ENCODE measurements around the gene CLTRN. TPM values are rescaled to one million over a fixed set of nuclear protein-coding genes. Genes with fewer than 3 reads are reported as not detected.
"Not testable (repeated sequence)": the region's sequence is repeated elsewhere in the genome, so short reads cannot be mapped to it uniquely, and the experiment has no call there.

Gene CLTRN
- total RNA-seq, 1 donor from 2014 or later, result 1.0 TPM

DNA sequence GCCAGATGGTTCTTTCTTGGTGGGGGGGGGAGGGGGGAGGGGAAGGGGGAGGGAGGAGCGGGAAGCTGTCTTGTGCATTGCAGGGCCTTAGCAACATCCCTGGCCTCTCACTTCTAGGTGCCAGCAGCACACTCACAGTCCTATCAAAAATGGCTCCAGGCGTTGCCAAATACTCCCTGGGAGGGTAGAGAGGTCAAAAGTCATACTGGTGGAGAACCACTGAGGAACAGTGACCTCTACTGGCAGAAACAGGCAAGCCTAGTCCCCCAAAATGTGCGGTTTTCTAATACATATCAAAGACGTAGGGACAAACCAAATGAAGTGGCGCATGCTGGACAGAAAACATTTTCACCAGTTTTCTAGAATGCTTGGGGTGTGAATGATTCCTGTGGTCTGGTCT, 17.1 kb downstream of the CLTRN start:
- DNase-seq, result not testable (repeated sequence)

DNA sequence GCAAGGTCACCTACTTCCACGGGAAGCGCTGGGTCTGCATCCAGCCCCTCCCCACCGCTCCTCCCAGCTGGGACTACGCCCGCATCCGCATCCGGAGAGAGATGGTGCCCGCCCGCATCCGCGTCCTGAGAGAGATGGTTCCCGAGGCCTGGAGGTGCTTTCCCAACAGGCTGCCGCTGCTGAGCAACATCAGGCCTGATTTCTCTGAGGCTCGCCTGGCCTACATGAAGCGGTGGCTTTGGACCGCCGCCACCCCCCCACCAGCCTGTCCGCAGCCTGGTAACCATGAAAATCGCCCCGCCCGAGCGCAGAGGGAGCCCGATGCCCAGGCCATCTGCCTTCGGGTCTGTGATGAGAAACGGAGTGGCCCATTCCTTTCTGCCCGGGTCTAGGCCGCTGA, 18.1 kb downstream of the CLTRN start:
- DNase-seq, result no peak

DNA sequence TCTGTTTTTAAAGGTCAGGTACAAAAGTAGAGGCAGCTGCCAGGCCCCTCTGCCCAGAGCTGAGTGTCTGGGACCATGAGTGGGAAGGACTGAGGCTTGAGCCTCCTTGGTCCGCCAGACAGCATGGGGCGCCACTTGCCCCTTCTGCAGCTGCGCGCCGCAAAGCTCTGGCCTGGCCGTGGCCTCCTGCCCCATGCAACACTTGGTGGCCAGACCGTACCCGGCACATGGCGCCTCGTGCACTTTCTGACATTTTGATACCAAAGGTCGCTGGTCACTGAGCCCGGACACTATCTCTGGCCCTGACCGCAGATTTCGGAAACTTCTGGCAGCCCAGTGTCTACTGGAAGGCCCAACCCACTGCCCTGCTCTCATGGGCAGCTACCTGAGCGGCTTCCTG, 18.6 kb downstream of the CLTRN start:
- DNase-seq, result no peak

DNA sequence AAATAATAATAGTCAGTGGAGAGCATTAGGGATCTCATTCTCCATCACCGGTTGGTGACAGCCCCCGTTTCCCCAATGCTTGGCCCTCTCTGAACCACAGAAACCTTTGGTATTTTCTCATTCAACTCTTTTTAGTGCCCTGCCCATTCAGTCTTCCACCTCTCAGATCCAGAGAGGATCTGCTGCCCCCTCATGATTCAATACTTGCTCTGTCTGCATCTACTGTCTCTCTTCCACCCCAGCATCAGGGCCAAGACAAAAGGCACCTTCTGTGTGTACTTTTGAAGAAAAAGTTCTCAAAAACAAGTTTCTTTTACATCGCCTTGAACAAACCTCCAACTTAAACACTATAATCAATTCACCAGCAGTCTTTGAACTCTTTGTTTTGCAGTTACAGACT, 19.3 kb downstream of the CLTRN start:
- no peak for DNase-seq

DNA sequence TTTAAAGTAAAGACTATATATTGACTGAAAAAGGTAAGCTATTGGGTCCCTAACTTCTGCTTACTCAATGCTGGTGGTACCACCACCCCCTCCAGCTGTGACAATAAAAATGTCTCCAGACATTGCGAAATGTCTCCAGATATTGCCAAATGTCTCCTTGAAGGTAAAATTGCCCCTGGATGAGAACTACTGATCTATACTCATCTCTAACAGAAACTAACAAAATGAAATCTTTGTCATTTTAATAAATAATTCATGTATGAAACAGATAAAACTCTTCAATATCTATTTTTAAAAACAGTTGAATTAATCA, 20.1 kb downstream of the CLTRN start:
- DNase-seq, result no peak

DNA sequence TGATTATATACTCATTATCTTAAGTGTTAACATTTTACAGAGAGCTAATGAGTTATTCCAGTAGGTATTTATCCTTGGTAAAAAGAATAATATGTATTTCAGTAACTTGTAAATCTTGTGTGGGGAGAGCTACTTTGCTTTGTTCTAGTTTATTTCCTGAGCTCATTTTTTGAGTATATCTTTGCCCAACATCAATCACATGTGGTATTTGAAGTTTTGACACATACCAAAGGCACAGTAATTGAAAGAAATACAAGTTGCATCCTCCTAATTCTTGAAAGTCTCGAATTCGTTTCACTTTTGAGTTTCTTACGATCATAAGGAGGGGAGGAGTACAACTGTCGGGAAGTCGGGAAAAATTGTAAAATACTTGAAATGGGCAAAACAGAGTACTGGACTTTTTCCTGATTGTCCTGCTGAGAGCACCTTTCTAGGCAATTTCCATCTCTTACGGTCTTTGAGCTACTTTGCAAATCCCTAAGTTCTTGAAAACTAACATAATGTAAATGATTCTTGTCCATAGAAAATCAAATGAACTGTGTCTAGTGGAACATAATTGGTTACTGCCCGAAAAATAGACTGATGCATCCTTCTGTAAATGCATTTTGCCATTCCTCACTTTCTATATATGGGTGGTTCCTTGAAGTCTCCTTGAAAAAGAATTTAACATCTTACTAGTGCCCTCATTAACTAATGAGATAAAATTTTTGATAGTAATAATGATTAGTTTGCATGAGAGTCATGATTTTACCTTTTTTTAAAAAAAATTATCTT, 20.6 kb downstream of the CLTRN start:
- DNase-seq, result no peak

DNA sequence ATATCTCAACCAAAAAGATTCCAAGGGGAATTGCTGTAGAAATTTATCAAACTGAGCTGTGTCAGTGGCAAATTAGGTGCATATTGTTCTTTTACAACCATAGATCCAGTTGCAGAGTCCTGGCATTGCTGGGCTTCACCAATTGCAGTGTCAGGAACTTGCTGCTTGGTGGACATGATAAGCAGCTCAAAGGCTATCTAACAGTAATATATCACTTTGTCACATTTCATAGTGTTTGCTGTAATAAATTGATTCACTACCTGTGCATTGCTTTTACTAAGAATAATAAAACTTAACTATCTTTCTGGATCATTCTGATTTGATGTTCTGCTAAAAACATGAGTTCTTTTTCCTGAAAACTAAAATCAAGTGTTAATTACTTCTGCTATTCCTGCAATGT, 33.0 kb downstream of the CLTRN start:
- DNase-seq, result no peak

DNA sequence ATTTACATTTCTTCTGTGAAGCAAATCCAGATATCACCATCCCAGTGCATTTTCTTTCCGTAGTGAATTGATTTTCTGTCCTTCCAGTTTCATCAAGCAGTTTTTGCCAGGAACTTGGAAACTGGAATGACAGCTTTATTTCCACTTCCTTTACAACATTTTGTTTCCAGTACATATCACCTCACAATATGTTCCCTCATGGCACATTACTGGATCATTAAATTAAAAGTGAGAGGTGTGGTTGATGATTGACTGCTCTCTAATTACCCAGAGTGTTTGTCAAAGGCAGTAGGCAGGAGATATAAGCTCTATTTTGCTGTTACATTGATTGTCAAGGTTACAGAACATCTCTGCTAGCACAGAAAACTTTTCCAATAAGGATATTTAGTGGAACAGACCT, 41.6 kb downstream of the CLTRN start:
- no peak for DNase-seq

DNA sequence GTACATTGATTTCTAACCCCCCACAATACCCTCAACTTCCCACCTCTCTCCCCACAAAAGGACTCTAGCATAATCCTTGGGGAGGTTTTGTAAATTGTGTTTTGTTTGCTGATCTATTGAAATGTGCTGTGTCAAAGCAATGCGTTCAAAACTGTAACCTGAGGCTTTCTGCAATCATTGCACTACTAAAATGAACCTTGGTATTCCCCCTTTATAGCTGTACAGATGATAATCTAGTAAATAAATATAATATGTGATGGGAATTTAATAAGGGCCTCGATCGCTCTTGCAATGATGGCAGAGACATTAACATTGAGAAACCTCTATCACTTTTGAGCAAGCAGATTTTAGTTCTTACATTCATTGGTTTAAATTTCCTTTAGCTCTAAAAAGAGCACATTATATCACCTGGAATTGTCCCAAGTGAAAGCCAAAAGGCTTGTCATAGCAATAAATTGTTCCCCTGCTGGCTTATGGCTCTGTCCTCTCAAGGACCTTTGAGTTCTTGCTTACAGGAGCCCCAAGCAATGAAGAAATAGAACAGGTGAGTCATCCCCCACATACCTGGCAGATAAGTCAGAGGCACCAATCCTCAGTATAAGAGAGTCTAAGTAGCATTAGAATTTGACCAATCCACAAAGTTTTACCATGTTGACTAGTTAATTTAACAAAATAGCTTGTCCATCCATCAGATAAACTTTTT, 45.4 kb downstream of the CLTRN start:
- no peak for DNase-seq

DNA sequence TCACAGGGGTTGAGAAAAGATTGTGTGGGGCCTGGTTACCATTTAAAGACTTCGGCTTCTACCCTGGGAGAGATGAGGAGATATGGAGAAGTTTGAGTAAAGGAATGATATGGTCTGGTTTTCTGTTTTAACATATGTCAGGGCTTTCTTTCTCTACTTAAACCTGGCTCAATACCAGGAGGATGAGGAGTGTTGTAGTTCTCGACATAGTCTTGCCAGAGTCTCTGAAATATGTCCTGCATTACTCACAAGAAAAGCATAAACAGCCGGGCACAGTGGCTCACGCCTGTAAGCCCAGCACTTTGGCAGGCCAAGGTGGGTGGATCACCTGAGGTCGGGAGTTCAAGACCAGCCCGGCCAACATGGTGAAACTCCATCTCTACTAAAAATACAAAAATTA, 47.5 kb downstream of the CLTRN start:
- DNase-seq, result no peak

DNA sequence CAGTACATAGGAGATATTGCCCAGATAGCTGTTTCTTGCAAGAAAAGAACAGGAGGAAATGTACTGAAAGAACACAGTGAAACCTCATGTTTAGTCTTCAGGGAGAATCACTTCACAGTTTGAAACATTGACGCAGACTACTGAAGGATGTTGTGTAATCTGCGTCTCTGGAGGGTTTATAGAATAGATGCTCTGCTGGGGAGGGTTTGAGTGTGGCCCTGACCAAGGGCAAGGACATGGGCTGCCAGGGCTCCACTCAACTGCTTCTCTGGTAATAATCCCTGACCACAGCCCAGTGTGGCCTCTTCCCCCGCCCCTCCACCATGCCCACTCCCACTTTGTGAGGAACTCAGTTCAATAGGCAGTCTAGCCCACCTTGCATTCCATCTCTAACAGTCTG, 48.1 kb downstream of the CLTRN start:
- DNase-seq, result no peak

DNA sequence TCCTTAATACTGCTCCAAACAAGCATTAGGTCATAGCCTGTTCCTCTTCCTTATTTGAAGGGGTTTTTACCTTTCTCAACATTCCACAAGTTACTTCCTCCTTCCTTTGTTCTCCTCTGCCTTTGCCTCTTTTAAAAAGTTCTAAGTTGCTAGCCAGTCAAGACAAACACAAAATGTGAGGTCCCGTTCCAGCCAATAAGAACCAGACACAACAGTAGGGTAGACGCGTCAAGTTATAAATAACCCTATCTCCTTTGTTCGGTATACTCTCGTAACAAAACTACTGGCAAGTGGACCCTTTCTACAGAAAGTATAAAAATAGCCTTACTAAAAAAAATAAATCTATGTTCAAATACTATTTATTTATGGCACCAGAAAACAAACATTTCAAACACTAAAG, 57.5 kb downstream of the CLTRN start:
- DNase-seq, result no peak

DNA sequence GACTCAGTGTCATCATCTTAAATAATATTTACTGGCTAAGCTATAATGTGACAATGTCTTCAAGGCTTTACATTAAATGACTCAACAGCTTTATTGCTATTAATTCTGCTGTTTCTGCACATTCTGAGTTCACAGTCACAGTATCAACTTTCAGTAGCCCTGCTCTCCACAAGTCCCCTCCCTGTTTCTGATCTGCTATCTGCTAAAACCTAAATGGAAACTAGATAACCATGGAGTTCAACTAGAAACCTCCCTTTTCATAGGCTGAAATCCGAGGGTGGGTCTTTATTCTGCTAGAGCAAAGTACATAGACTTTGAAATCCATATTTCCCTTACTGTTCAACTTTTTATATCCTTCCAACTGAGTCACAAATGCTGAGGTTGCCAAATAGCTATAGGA, 58.5 kb downstream of the CLTRN start:
- DNase-seq, result no peak

DNA sequence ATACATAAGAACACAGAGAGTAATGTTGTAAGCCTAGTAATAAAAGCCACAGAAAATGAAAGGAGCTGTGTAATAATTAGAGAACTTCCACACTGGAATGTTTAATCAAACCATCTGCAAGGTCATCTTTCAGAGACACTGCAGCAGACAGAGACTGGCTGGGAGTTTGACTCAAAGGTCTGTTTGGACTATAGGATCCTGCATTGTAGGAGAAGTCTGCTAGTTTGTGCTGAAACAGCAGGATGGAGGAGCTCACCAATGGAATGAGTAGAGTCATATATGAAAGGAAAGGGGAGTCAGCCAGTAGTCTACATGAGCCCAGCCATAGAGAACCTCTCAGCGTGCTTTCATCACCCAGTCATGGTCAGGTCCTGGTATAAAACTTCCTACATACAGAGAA, 59.4 kb downstream of the CLTRN start:
- no peak for DNase-seq

DNA sequence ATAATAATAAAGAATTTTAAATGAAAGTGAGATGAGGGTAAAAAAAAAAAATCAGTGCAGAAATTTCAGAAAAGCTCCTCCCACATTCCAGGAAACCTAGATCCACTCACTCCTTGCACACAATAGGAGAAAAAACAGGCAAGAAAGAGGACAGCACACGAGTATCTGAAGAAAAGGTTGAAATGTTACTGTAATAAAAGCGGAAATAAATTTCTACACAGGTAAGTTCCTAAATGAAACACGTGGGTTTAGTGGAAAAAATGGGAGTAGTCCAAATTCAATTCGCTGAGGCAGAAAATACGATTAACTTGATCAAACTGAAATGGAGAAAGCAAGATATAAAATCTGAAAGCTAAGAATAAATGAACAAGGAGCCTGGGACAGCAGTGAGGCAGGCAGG, 61.8 kb downstream of the CLTRN start:
- no peak for DNase-seq

DNA sequence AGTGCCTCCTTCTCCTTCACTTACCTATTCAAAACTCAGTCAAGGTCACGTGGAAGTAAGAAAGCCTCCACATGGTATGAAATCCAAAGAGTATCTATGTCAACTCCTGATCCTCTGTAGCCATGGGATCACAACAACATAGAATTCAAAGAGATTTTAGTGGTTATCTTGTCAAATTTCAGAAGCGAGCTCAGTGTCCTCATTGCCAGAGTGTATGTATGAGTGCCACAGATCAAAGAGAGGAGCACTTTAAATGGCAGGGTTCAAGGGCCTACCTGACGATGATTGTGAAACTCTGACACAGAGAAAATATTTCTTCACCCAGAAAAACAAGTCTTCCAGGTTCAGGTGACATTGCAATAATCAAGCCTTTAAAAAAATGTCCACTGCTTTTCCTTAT, 62.7 kb downstream of the CLTRN start:
- no peak for DNase-seq

DNA sequence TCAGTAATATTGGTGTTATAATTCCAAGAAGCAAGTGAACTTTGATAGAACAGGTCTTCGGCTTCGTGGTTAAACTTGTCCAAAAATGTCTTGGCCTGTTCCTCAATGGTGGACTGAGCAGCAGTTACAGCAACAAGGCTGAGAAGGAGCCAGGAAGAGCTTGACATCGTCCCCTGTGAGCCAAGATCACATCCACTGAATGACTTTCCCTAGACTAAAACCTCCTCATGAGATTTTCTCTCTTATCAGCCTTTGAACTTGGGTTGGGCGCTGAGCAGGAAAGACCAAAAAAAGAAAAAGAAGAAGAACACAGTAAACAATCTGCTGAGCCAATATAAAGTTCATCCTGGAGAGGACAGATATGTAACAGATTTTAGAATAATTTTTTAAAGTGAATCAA, 63.9 kb downstream of the CLTRN start, which contains the start of gene ACE2:
TSS of gene ACE2 (minus strand) at position 216 of the 400 bp plus-strand sequence. CDS start at position 167, 49 bp downstream.
- no peak for DNase-seq

DNA sequence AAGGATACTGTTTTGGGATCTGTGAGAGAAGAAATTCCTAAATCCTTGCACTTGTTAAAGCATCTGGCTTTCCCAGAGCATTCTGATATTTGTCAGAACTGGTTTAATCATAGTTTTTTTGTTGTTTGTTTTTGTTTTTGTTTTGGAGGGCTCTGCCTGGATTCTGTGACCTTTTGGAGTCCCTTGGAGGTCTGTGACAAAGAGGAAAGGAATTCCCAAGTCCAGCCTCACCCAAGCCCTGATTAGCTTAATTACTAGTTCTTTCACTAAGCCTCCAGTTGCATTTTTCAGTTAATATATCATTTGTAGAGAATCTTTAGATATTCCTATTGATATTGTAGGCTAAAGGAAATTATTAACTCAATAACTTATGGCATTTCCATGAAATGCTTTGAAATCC, 64.6 kb downstream of the CLTRN start:
- no peak for DNase-seq

DNA sequence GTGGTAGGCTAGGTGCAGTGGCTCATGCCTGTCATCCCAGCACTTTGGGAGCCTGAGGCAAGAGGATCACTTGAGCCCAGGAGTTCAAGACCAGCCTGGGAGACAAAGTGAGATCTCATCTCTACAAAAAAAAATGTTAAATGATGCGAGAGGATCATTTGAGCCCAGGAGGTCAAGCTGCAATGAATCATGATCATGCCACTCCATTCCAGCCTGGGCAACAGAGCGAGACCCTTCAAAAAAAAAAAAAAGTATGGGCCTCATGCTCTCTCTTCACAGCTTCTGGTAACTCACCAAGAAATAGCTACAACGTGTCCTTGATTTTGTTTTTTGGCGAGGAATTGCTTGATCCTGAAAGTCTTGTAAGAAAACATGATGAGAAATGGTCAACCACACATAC, 65.1 kb downstream of the CLTRN start:
- no peak for DNase-seq

DNA sequence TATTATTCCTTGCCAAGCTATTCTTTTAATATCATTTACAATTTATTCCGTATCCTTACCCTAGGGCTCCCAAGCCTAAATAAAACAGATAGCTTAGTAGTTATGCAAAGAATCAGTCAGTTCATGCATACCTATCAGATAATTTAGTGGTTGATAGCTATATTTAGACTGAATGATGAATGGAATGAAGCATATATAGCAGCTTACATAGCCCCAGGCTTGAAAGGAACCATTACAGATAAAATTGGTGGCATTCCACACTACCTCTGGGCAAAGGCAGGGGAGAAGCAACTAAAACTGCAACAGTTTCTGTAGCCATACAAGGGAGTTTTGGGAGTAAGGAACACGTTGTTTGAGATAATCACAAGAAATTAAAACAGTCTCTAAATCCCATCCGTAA, 66.6 kb downstream of the CLTRN start:
- DNase-seq, result no peak

DNA sequence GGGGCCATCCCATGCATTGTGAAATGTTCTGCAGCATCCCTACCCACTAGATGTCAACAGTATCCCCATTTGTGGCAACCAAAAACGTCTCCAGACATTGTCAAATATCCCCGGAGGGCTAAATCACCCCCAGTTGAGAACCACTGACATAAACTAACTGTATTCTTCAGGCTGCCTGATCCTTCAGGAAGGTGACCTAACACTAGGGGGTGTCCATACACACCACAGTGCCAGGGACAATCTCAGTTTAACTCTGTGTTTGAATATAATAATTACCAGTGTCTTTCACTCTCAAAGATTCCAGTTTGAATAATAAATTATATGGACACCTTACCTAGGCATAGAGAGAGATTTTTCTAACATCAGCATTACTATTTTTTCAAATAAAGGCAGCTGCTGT, 70.2 kb downstream of the CLTRN start:
- DNase-seq, result no peak

DNA sequence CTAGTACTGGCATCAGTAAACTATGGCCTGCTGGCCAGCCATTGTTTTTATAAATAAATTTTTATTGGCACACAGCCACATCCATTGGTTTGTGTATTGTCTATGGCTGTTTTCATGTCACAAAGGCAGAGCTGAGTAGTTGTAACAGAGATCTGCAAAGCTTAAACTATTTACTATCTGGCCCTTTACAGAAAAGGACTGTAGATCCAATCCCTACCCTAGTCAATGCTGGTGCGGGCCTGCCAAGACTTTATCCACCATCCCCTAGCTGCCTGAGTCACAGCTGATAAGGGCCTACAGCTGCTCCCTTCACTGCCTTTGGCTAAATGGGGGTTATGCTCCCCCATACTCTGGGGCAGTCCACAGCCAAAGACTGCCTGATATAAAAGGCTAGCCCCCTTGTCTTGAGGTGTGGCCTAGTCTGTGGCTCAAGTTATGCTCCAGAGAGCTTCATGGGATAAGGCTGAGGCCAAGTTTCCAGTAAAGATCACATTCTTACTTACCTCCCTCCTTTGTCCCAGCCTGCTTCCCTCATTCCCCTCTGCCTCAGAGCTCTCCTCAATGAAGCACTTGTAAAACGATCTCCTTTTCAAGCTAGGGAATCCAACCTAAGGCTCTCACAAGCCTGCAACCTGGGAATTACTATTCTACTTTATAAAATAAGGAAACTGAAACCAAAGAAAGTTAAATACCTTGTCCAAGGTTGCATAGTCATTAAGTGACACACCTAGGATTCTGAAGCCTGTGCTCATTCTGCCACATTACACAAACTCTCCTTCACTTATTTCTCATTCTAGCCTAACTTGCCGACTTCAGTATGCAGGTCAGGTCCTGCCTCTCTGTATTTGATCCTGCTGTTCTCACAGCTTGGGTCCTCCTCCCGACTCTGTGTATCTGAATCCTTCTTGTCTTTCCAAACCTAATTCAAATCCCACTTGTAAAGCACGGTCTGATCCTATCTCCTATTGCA, 84.5 kb downstream of the CLTRN start:
- no peak for DNase-seq

Measured in tongue (tissue), 2 donors.